Fibroblast of skin of right quadriceps (primary cell): ENCODE results near the gene CASK.

Source experiments
- DNase-seq: peaks from one replicate; pipeline ENCODE4 v3.0.0-alpha.2; 2013

CASK gene

DNA sequence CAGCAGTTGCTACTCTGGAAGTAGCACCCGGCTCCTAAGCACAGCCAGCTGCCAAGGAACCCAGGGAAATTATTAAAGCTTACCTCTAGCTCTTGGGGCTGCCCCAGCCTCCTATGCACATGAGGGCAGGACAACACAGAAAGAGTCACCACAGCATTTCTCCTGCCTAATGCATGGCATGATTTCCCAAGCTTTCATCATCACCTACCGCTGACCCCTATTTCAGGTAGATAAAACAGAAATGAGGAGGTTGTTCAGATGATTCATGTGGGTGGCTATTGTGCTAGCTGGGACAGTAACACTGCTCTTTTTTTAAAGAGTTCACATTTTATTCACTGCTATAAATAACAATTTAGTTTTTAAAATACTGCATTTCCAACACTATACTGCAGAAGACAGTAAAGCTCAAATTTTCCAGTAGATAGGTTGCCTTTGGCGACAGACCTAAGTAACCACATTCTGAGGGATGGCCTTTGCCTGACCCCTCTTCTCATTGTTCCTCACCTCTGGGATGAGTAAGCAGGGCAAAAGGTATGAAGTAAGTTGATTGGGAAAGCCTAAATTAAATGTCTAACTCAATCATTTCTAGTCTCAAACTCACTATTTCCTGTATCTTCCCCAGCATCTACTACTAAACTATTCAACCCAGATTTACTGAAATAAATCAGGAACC, 16.7 kb downstream of the CASK start:
- DNase-seq: peak; percentile 2

DNA sequence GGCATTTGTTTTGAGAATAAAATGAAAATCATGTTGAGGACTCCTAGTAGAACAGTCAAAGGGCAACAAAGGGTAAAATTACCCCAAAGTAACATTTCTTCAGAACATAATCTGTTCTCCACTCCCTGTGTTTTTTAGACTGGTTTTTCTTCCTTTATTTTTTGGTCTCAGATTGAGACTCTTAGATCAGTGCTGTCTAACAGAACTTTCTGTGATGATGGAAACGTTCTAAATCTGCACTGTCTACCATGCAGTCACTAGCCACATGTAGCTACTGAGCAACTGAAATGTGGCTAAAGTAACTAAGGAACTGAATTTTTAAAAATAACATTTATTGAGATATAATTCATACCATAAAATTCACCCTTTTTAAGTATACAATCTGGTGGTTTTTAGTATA, 19.8 kb downstream of the CASK start:
- no peak for DNase-seq

- no peak for DNase-seq
Measured at GRCh38 chrX:41900321-41900720, 23.0 kb downstream of the CASK start.

DNA sequence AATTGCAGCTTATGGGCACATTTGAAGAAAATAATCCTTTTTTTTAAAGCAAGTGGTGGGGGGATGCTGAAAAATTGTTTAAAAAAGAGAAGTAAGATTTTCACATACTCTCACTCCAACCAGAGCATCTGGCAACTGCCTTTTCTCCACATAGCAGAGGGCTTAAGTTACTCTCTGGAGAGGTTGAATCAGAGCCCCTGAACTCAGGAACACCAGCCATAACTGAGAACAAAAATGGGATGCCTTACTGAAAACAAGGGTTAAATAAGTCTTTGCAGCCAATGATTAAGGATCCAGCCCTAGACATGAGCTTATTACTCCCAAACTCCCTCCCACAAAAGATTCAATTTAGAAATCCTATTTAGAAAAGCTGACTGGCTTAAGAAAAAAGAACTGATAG, 27.5 kb downstream of the CASK start:
- DNase-seq: peak; percentile 47

DNA sequence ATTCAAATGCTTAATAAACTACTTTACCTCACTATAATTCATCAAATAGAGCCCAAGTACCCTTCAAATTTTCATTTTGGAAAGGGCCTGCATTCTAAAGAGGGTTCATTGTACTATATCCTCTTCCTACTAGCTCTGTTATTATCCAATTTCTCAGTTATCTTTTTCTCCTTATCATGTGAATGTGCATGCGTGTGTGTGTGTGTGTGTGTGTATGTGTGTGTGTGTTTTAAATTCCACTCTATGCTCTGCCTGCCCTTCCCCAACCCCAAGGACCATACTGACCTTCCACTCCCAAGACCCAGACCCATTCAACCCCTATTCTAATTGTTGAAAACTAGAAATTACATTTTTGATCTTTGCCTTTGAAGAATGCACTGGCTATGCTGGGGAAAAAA, 33.3 kb downstream of the CASK start:
- DNase-seq: no peak

DNA sequence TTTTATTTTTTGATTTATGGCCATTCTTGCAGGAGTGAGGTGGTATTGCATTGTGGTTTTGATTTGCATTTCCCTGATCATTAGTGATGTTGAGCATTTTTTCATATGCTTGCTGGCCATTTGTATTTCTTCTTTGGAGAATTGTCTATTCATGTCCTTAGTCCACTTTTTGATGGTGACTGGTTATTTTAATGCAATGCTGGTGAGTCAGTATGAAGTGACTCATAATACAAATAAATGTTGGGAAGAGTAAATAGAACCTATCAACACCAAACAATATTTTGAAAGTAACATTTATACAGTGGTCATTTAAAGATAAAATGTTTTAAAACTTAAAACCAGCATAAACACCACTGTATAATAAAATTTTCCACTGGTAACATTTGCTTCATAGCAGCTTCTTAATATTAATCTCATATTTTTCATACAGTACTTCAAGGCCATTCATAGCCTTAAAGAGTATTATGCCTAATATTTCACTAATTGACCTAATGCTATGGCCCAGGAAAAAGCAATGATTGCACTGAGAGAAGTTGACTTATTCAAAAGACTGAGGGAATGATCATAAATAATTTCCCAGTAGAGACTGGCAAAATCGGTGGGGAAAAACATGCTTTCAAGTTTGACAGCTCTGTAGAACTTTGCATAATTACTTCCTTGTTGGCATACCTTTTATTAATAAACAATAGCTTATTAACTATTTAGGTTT, 33.9 kb downstream of the CASK start:
- peak; percentile 18 for DNase-seq

- no peak for DNase-seq
Measured at GRCh38 chrX:41887691-41888090, 35.7 kb downstream of the CASK start.

- no peak for DNase-seq
Measured at GRCh38 chrX:41885724-41886123, 37.6 kb downstream of the CASK start.

DNA sequence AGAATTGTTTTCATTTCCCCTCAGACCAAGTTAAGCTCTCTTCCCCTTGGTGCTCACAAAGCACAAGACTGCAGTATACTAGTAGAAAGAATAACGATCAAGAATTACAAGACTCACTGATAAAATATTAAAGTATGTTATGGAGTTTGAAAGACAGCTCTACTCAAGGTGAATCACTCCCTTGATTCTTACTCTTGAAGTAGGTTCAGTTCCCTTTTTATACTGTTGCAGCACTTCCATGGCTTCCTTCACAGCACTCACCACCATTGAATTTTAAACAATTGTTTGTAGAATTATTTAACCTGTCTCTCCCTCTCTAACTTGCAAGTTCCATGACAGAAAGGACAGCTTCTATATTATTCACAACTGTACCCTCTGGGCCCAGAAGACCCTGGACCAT, 42.2 kb downstream of the CASK start:
- no peak for DNase-seq

- DNase-seq: no peak
Measured at GRCh38 chrX:41877167-41877566, 46.2 kb downstream of the CASK start.

- peak; percentile 9 for DNase-seq
Measured at GRCh38 chrX:41875142-41875541, 48.2 kb downstream of the CASK start.

DNA sequence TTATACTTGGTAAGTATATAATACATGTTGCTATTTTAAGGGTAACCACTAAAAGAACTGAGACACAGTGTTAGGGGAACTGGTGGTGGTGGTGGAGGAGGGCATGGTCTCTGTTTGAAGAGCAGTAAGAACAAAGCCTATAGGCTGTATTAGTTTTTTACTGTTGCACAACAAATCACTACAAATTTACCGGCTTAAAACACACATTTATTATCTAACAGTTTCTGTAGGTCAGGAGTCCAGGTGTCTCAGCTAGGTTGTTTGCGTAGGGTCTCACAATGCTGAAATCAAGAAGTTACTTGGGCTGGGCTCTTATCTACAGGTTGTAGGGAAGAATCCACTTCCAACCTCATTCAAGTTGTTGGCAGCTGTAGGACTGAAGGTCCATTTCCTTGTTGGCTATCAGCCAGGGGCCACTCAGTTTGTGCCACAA, 52.6 kb downstream of the CASK start:
- DNase-seq: no peak

DNA sequence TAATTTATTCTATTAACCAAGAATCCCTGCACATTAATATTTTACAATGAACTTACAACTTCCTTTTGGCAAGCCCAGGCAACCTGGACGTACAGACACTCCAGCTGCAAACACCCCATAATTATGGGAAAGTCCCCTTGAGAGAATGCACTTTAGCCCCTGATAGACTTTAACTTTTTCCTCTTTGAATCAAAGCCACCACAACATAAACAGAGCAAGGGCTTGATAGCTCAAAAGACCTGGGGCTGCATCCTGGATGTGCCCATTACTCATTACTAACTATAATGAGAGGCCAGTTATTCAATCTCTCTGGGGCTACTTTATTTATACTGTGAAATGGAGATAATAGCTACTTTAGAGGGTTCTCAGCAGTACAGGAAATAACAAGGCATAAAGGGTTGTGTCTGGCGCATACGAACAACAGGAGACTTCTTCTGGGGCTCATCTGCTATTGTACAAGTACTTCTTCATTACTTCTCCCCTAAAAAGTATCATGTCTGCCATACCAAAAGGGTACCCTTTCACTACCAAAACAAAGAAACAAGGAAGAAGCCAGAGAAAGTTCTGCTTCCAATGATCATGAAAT, 54.9 kb downstream of the CASK start:
- no peak for DNase-seq

- no peak for DNase-seq
Measured at GRCh38 chrX:41863343-41864203, 59.8 kb downstream of the CASK start.

- no peak for DNase-seq
Measured at GRCh38 chrX:41862562-41863184, 60.7 kb downstream of the CASK start.

DNA sequence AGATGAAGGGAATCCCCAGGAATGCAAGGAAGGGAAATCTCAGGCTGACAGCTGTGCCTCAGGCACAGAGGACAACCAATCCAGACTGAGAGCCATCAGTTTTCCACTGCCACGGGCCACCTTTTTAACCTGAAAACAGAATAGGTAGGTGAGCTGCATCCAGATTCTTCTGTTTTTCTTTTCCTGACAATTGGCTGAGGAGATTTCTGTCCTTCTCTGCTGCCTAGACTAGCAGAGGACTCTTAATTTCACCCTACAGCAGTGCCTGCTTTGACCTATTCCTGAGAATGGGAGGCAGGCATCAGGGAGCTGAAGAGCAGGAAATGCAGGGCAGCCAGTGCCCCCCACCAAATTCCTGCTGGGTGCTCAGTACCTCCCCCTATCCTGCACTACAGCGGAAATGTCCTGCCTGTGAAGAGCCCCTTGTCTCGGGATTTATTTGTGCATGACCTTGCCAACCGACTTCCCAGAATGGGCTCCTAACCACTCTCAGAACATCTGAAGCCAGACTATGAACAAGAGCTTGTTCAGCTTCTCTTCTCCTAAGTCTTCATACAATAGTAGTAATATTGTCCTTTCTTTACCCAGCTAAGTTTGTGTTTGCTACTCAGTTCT, 65.1 kb downstream of the CASK start:
- no peak for DNase-seq

DNA sequence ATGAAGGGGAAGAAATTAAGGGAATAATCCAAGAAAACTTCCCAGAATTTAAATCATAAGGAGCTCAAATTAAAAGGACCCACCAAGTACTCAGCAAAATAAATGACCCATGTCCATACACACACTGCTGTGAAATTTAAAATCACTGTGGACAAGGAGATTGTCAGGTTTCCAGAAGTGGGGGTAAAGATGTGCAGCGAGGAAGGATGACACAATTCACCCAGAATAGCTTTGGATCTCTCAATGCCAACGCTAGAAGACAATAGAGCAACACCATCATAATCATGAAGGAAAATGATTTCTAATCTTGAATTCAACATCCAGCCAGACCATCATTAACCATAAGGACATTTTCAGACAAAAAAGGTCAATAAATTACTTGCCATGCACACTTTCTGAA, 65.7 kb downstream of the CASK start:
- DNase-seq: no peak

DNA sequence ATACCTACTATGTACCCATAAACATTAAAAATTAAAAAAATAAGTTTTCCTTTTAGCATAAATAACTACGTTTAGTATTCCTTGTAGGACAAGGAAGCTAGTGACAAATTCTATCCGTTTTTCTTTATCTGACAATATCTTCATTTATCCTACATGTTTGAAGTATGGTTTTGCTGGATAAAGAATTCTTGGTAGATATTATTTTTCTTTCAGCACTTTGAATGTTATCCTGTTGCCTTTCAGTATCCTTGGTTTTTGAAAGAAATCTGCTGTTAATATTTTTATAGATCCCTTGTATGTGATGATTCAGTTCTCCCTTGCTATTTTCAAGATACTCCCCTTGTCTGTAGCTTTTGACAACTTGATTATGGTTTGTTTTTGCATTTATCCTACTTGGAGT, 76.6 kb downstream of the CASK start:
- DNase-seq: no peak

DNA sequence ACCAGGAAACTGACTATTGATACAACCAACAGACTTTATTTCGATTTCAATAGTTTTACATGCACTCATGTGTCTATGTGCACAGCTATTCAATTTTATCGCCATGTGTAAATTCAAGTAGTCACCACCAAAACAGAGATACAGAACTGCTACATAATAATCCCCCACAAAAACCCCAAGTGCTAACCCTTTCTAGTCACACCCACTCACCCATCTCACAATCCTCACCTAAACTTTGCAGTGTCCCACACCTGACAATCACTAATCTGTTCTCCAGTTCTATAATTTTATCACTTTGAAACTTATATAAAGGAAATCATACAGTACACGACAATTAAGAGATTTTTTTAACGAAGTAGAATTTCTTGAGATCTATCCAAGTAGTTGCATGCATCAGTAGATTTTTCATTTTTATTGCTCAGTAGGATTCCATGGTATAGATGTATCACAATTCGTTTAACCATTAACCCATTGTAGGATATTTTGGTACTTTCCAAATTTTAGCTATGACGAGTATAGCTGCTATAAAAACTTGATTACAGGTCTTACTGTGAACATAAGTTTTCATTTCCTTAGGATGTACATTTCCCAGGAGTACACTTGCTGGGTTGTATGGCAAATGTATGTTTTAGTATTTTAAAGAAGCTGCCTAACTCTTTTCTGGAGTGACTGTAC, 85.9 kb downstream of the CASK start:
- no peak for DNase-seq

DNA sequence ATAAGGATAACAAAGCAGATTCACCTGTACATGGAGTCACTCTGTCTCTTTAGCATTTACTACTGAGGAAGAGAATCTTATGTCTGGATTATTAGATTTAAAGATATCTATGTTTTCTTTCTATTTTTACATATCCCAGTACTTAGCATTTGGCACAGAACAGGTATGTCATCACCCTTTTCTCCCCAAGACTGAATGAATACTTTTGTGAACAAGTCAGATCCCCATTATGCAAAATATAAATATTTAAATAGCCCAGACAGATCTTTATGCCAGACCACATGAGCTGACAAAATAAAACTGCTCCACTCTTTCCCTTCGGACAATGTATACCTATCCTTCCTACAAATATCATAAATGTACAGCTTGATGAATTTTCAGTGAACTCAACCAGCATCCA, 94.5 kb downstream of the CASK start:
- peak; percentile 9 for DNase-seq

- DNase-seq: peak; percentile 80
Measured at GRCh38 chrX:41827886-41828285, 95.5 kb downstream of the CASK start.

GRCh38 chrX:41825796-41826195, 97.6 kb downstream of the CASK start:
- DNase-seq: no peak
